ENCODE measurements around the gene CD200R1L.

The CD200R1L gene

GRCh38 chr3:112818289-112818688 is 28.4 kb downstream of the CD200R1L start:
- DNase-seq (ENCODE audit: low read depth in 2 of 2): no peak

GRCh38 chr3:112817797-112818196 is 28.9 kb downstream of the CD200R1L start:
- DNase-seq (ENCODE audit: low read depth in 2 of 2): no peak

GRCh38 chr3:112817271-112817670 is 29.4 kb downstream of the CD200R1L start:
- no peak for DNase-seq (ENCODE audit: low read depth in 2 of 2)

GRCh38 chr3:112815981-112816380 is 30.7 kb downstream of the CD200R1L start:
- DNase-seq (ENCODE audit: low read depth in 2 of 2): no peak

- no peak for DNase-seq (ENCODE audit: low read depth in 2 of 2)
These were observed 32.4 kb downstream of the CD200R1L start for GRCh38 chr3:112814266-112814665.

GRCh38 chr3:112813723-112814171 is 32.9 kb downstream of the CD200R1L start:
- no peak for DNase-seq (ENCODE audit: low read depth in 2 of 2)

GRCh38 chr3:112813016-112813415 is 33.6 kb downstream of the CD200R1L start:
- no peak for DNase-seq (ENCODE audit: low read depth in 2 of 2)

GRCh38 chr3:112811917-112812660 is 34.6 kb downstream of the CD200R1L start:
- no peak for DNase-seq (ENCODE audit: low read depth in 2 of 2)

- no peak for DNase-seq (ENCODE audit: low read depth in 2 of 2)
These were observed 35.4 kb downstream of the CD200R1L start for GRCh38 chr3:112811131-112811884.

GRCh38 chr3:112810561-112810960 is 36.1 kb downstream of the CD200R1L start:
- DNase-seq (ENCODE audit: low read depth in 2 of 2): no peak

- no peak for DNase-seq (ENCODE audit: low read depth in 2 of 2)
These were observed 38.5 kb downstream of the CD200R1L start for GRCh38 chr3:112808136-112808535.

- no peak for DNase-seq (ENCODE audit: low read depth in 2 of 2)
These were observed 39.0 kb downstream of the CD200R1L start for GRCh38 chr3:112807685-112808084.

GRCh38 chr3:112806903-112807302 is 39.8 kb downstream of the CD200R1L start:
- no peak for DNase-seq (ENCODE audit: low read depth in 2 of 2)

GRCh38 chr3:112805126-112805525 is 41.5 kb downstream of the CD200R1L start:
- DNase-seq (ENCODE audit: low read depth in 2 of 2): no peak

GRCh38 chr3:112804021-112804420 is 42.6 kb downstream of the CD200R1L start:
- no peak for DNase-seq (ENCODE audit: low read depth in 2 of 2)

GRCh38 chr3:112803467-112803866 is 43.2 kb downstream of the CD200R1L start:
- DNase-seq (ENCODE audit: low read depth in 2 of 2): no peak

- DNase-seq (ENCODE audit: low read depth in 2 of 2): no peak
These were observed 44.3 kb downstream of the CD200R1L start for GRCh38 chr3:112802338-112802737.

GRCh38 chr3:112799946-112800345 is 46.7 kb downstream of the CD200R1L start:
- DNase-seq (ENCODE audit: low read depth in 2 of 2): no peak

- no peak for DNase-seq (ENCODE audit: low read depth in 2 of 2)
These were observed 52.0 kb downstream of the CD200R1L start for GRCh38 chr3:112794622-112795172.

GRCh38 chr3:112793326-112794081 is 53.2 kb downstream of the CD200R1L start:
- no peak for DNase-seq (ENCODE audit: low read depth in 2 of 2)

- no peak for DNase-seq (ENCODE audit: low read depth in 2 of 2)
These were observed 54.9 kb downstream of the CD200R1L start for GRCh38 chr3:112791736-112792135.

GRCh38 chr3:112789787-112790186 is 56.9 kb downstream of the CD200R1L start:
- no peak for DNase-seq (ENCODE audit: low read depth in 2 of 2)

Data from stimulated activated CD4-positive, alpha-beta T cell treated with anti-CD3 and anti-CD28 coated beads, Interleukin-1b, Interleukin-23, amount 100 ng/mL, for 1 hour (primary cell).